Natural killer cell (primary cell): ENCODE measurements around the gene INPP4B. TPM values are rescaled to one million over a fixed set of nuclear protein-coding genes. Genes with fewer than 3 reads are reported as not detected.

Source experiments
- ATAC-seq, 3 donors: fragments of 150-1000 bp in 2 of 3; fragments of 200-7000 bp in 1 of 3; cut with Tn5 transposase; 1 replicate in 1 of 3; 2 replicates in 2 of 3; pipeline ENCODE4 v1.10.0; 2021; ENCODE audit warnings: mild to moderate bottlenecking in 2 of 3, moderate library complexity in 2 of 3
- DNase-seq, 2 donors: peaks; one replicate each; pipeline versions ENCODE4 v3.0.0 to v3.0.0-alpha.2; 2013 to 2021; ENCODE audit warnings: mixed read lengths in 1 of 2
- H3K27ac ChIP-seq: one replicate; pipeline ENCODE4 v1.5.1; 2013; ENCODE audit warnings: mild to moderate bottlenecking, low read length
- H3K27me3 ChIP-seq: one replicate; pipeline ENCODE4 v1.6.1; 2013; ENCODE audit warnings: low read length; ENCODE audit not compliant: control insufficient read depth, insufficient read depth
- H3K36me3 ChIP-seq: one replicate; pipeline ENCODE4 v1.6.1; 2013; ENCODE audit warnings: low read length; ENCODE audit not compliant: control insufficient read depth, insufficient read depth
- H3K4me1 ChIP-seq: one replicate; pipeline ENCODE4 v1.6.1; 2013; ENCODE audit warnings: low read length; ENCODE audit not compliant: control insufficient read depth, insufficient read depth
- H3K4me3 ChIP-seq: one replicate; pipeline ENCODE4 v1.5.1; 2013; ENCODE audit warnings: low read length
- H3K9me3 ChIP-seq: one replicate; pipeline ENCODE4 v1.6.1; 2013; ENCODE audit warnings: low read length; ENCODE audit not compliant: control insufficient read depth, insufficient read depth
- H3K27ac Mint-ChIP-seq, 2 donors: one replicate each; pipeline ENCODE4 v1.8.0; 2022; ENCODE audit warnings: mild to moderate bottlenecking in 2 of 2, mixed read lengths in 2 of 2, moderate library complexity in 1 of 2
- H3K27me3 Mint-ChIP-seq, 2 donors: one replicate each; pipeline ENCODE4 v1.8.0; 2022; ENCODE audit warnings: low read depth in 2 of 2, mixed read lengths in 2 of 2
- H3K36me3 Mint-ChIP-seq: one replicate; pipeline ENCODE4 v1.8.0; 2022; ENCODE audit warnings: mixed read lengths
- H3K4me1 Mint-ChIP-seq, 2 donors: one replicate each; pipeline ENCODE4 v1.8.0; 2022; ENCODE audit warnings: mixed read lengths in 2 of 2
- H3K4me3 Mint-ChIP-seq: one replicate; pipeline ENCODE4 v1.8.0; 2022; ENCODE audit warnings: mild to moderate bottlenecking, moderate library complexity, mixed read lengths
- H3K9me3 Mint-ChIP-seq, 2 donors: one replicate each; pipeline ENCODE4 v1.8.0; 2022; ENCODE audit warnings: mixed read lengths in 2 of 2
- WGBS: methylation state at CpG from one replicate; pipeline ENCODE4 v1.1.7; 2013; ENCODE audit warnings: missing lambda C conversion rate; ENCODE audit not compliant: insufficient coverage; 5-methylcytosine and 5-hydroxymethylcytosine counted together
- intact Hi-C: fragments of 100-400 bp; cut with micrococcal nuclease; formaldehyde crosslinking; loops from one replicate; pipeline ENCODE4 v1.14.2; 2022
- total RNA-seq, 4 donors: library from RNA; stranded (reverse); fragments of 120-200 nt in 1 of 4; gene quantifications; one replicate each; pipeline versions ENCODE4 v1.2.3 to v1.2.4, GENCODE V29; 2013 to 2022
- TF ChIP-seq, protein P1 (sequence below): fragments of 200-600 bp; IDR thresholded peaks from one replicate; pipeline ENCODE4 v1.8.0; 2022; ENCODE audit warnings: antibody characterized with exemption

Gene INPP4B
- total RNA-seq, 3 donors from 2014 or later (not counting 1 experiment from before 2014, with no cell fraction given), result 2.4 to 6.2 (median 4.5) TPM

DNA sequence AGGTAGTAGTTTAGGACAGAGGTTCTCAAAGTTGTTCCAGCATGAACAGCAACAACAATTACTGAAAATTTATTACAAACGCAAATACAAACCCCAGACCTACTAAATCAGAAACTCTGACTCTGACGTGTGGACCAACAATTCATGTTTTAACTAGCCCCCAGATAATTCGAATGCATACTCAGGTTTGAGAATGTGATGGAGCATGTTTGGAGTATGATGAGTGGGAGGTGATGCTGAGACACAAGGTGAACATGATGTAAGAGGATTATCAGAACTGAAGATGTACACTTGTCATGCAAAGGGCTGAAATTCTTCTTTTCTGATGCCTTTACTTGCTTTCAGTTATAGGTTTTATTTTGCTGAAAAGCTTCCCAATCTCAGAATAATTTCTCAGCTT, 323.0 kb downstream of the INPP4B start:
- H3K27me3 Mint-ChIP-seq, result no peaks in the 10 kb centered on the region
- no peak overlapping the region for H3K4me3 Mint-ChIP-seq
- no peaks in the 10 kb centered on the region for H3K9me3 ChIP-seq
- ATAC-seq (no peak), DNase-seq (no peak)
- H3K4me1 ChIP-seq, result no peaks in the 10 kb centered on the region
- peaks cover 2 to 3% of the 10 kb centered on the region in 2 donors for H3K9me3 Mint-ChIP-seq
- no peak overlapping the region for H3K4me3 ChIP-seq
- no peaks in the 10 kb centered on the region for H3K27me3 ChIP-seq
- no peak overlapping the region for H3K27ac ChIP-seq
- intact Hi-C loops, result no loop called here
- no peak overlapping the region for H3K27ac Mint-ChIP-seq
- TF ChIP-seq, protein P1, sequence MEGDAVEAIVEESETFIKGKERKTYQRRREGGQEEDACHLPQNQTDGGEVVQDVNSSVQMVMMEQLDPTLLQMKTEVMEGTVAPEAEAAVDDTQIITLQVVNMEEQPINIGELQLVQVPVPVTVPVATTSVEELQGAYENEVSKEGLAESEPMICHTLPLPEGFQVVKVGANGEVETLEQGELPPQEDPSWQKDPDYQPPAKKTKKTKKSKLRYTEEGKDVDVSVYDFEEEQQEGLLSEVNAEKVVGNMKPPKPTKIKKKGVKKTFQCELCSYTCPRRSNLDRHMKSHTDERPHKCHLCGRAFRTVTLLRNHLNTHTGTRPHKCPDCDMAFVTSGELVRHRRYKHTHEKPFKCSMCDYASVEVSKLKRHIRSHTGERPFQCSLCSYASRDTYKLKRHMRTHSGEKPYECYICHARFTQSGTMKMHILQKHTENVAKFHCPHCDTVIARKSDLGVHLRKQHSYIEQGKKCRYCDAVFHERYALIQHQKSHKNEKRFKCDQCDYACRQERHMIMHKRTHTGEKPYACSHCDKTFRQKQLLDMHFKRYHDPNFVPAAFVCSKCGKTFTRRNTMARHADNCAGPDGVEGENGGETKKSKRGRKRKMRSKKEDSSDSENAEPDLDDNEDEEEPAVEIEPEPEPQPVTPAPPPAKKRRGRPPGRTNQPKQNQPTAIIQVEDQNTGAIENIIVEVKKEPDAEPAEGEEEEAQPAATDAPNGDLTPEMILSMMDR, result no peak
- H3K4me1 Mint-ChIP-seq, result no peaks in the 10 kb centered on the region
- H3K36me3 Mint-ChIP-seq, result no peaks in the 10 kb centered on the region
- H3K36me3 ChIP-seq, result no peaks in the 10 kb centered on the region
- 90% methylated on average over 2 of the region's 3 CpGs for WGBS

DNA sequence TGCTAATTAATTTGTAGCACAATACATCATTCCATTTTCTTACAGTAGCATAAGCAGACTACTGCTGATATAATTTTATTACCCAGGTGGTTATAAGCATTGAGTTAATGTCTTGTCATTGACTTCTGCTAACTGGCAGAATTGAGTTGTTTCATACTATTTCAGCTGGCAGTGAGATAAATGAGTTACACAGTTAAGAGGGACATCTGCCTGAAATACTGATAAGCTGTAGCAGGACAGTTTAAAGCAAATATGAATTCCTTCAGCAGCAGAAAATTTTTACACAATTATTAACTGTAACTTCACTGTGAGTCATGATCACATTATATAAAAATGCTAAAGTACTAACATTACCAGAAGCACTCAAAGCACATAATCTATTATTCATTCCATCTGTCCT, 326.8 kb downstream of the INPP4B start:
- no peak overlapping the region for H3K27ac ChIP-seq
- no peaks in the 10 kb centered on the region for H3K27me3 ChIP-seq
- Mint-ChIP-seq H3K4me1 (no peaks in the 10 kb centered on the region), H3K27me3 (no peaks in the 10 kb centered on the region), H3K9me3 (peaks cover 2 to 3% of the 10 kb centered on the region in 2 donors), H3K36me3 (no peaks in the 10 kb centered on the region), H3K27ac (no peak overlapping the region), H3K4me3 (no peak overlapping the region)
- no peaks in the 10 kb centered on the region for H3K9me3 ChIP-seq
- intact Hi-C loops, result no loop called here
- DNase-seq, result no peak
- no peaks in the 10 kb centered on the region for H3K4me1 ChIP-seq
- ATAC-seq, result no peak
- H3K36me3 ChIP-seq, result no peaks in the 10 kb centered on the region
- H3K4me3 ChIP-seq, result no peak overlapping the region
- TF ChIP-seq, protein P1, result no peak

DNA sequence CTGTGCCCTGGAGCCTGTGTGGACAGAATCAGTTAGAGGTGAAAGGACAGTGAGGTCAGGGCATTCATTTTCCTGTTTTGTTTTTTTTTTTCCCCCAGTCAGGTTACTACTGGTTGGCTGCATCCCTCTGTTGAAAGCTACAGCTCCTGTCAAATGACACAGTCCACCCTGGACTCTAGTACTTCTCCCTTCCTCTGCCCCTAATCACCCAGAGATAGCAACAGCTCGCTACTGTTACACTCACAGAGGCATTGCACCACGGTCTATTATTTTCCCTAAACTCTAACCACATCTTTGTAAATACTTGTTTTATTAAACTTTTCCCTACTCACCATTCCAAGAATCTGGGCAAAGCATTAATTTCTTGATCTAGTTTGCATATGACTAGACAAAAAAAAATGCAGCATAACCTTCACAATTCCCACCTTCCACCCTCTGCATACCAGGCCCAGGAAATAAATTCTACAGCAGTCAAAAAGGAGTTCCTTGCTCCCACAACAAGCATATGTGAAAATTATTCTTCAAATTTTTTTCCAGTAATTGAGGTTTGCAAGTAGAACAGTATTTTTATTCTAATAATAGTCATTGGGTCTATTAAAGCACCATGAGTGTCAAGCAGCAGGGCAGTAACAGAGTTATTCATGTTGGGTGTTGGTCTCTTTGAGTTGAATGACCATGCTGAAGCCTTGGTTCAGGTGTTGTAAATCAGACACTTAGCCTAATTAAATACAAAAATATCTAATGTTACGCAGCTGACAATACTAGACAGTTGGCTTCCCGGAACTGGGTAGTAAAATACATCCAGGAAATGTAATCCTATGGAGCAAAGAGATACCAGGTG, 329.2 kb downstream of the INPP4B start:
- Histone ChIP-seq H3K27ac (no peak overlapping the region), H3K4me3 (no peak overlapping the region), H3K4me1 (no peaks in the 10 kb centered on the region), H3K9me3 (no peaks in the 10 kb centered on the region), H3K36me3 (no peaks in the 10 kb centered on the region), H3K27me3 (no peaks in the 10 kb centered on the region)
- ATAC-seq (no peak), DNase-seq (no peak)
- Mint-ChIP-seq H3K4me1 (no peaks in the 10 kb centered on the region), H3K27ac (no peak overlapping the region), H3K27me3 (no peaks in the 10 kb centered on the region), H3K4me3 (no peak overlapping the region), H3K36me3 (no peaks in the 10 kb centered on the region), H3K9me3 (peaks cover 2 to 3% of the 10 kb centered on the region in 2 donors)
- 91% methylated on average over 4 of the region's 4 CpGs for WGBS
- TF ChIP-seq, protein P1, result no peak
- intact Hi-C loops, result no loop called here

DNA sequence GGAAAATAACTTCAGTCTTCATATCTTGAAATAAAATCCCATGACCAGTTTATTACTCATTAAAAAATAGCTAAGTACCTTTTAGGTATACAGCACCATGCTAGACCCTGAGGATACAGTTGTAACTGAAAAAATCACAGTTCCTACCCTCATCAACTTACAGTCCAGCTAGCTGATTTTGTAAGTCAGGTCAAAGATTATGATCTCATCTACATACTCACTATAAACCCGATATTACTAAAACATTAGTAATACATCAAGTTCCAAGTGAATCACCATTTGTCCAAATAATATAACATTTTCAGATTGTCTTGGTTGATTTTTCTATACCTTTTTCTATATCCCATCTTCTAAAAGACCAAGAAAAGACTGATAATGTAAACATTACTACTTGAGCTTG, 333.9 kb downstream of the INPP4B start:
- Histone ChIP-seq H3K36me3 (no peaks in the 10 kb centered on the region), H3K4me3 (no peak overlapping the region), H3K9me3 (no peaks in the 10 kb centered on the region), H3K27ac (no peak overlapping the region), H3K4me1 (no peaks in the 10 kb centered on the region), H3K27me3 (no peaks in the 10 kb centered on the region)
- no peaks in the 10 kb centered on the region for H3K36me3 Mint-ChIP-seq
- DNase-seq, result no peak
- no peak overlapping the region for H3K4me3 Mint-ChIP-seq
- no peak overlapping the region for H3K27ac Mint-ChIP-seq
- no peak for ATAC-seq
- intact Hi-C loops, result no loop called here
- H3K4me1 Mint-ChIP-seq, result no peaks in the 10 kb centered on the region
- WGBS, result 89% methylated on average over 1 of the region's 1 CpG
- no peaks in the 10 kb centered on the region for H3K27me3 Mint-ChIP-seq
- TF ChIP-seq, protein P1, result no peak
- peaks cover 0 to 2% of the 10 kb centered on the region in 2 donors for H3K9me3 Mint-ChIP-seq
